HG03521 (cell line): Measurements from ENCODE around the gene PDE4D.

Experiments
- ATAC-seq: cut with Tn5 transposase; IDR thresholded peaks from one replicate; pipeline ENCODE4 v1.9.1; 2021; ENCODE audit warnings: mild to moderate bottlenecking, moderate library complexity; ENCODE audit not compliant: unreplicated experiment

PDE4D gene

DNA sequence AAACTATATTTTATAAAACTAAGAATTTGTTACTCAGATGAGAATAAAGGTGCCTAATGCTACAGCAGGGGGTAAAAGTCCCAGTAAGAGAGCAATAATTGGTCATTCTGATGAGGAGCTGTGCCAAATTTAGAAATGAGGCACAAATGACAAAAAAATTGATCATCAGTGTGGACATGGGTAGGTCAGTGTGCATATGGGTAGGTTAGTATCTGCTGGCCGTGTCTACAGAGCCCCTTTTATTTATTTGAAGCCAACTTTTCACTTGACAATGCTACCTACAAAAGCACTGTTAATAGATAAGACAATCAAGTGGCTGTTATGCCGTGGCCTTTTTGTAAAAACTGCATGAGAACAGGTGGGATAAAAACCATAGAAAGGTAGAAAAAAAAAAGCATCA lies 856.1 kb downstream of the PDE4D start:
- no peak for ATAC-seq

DNA sequence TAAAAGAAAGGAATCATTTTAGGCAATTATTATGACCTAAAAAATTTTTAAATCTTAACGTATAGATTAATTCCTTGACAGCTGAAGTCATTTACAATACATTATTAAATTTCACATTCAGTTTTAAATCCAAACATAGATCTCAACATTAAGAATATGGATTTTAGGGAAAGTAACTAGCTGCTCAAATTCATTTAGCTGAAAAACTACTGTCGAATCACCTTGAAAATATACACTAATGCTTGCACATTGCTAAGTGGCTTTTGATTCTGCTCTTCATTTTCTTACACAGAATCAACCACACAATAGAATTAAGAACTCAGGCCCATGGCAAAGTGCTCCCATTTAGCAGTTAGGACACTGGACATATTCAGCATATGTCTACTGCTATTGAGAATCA lies 856.5 kb downstream of the PDE4D start:
- ATAC-seq: no peak

DNA sequence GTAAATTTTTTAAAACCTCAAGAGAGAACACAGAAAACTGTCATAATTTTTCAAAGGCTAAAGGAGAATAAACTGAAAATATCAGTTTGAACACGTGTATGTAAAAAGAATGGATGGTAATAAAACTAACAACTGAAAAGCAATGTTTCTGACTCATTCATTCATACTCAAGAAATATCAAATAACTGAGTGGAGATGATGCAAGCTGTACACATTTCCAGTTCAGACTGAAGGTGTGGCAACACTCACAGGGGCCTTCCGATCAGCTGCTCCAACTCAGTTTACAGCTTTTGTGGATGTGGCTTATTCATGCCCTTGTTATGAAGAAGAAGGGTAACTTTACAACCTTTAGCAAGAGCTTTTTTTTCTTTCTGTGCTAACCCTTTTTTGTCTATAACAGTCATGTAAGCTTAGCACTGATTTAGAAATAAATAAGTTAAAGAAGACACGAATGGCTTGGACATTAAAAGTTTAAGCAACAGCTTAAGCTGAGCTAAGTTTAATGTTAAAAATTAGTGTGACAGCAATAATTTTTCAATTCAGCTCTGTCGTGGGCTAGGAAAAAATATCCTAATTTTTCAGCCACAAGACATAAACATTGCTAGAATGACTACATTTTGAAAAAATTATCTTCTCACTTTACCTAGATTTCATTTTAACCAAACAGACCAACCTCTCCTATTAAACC lies 857.1 kb downstream of the PDE4D start:
- no peak for ATAC-seq

DNA sequence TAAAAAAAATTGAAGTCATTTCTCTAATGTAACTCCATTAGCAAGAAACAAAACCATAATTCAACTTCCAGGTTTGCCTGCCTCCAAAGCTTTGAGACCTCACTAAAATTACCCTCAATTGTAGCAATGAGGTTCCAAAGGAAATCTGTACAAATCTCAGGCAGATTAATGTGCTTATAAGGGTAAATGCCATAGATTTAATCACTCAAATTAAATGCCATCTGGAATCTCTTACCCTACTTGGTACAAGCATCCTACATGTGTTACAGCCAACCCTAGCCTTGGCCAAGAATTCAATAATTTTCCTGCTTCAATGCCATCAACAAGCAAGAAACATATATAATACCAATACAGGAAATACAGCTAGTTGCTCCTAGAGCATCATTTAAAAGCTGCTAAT lies 857.8 kb downstream of the PDE4D start:
- no peak for ATAC-seq

- no peak for ATAC-seq
Observed at GRCh38 chr5:59034498-59035186, 858.9 kb downstream of the PDE4D start.

- no peak for ATAC-seq
Observed at GRCh38 chr5:59027145-59027907, 866.2 kb downstream of the PDE4D start.

GRCh38 chr5:59025734-59026133 lies 867.8 kb downstream of the PDE4D start:
- no peak for ATAC-seq

DNA sequence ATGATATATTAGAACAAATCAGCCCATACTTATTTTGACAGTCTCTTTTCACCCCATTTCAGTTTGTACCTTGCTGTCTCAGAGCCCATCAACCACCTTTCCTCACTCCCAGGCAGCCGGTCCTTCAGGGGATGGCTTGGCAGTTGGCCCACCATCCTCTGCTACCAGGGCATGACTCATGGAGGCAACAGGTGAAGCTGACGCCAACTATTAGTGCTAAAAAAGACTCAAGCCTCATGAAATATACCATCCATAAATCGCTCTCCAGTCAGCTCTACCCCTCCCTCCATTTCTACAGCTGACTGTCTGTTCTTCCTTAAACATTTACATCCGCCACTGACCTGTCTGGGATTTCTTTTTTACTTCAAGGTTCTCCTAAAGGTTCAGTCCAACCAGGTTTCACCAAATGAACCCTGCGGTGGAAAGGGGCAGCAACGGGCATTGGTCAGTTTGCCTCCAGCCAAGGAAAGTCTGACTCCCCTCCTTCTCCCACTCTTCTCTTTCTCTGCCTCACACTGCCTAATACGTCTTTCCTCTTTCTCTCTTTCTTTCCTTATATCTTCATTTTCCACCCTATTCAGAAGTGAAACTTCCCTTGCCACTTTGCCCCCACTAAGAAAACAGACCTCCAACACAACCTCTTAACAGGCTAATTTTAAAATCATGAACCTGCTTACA lies 871.5 kb downstream of the PDE4D start:
- ATAC-seq: no peak

DNA sequence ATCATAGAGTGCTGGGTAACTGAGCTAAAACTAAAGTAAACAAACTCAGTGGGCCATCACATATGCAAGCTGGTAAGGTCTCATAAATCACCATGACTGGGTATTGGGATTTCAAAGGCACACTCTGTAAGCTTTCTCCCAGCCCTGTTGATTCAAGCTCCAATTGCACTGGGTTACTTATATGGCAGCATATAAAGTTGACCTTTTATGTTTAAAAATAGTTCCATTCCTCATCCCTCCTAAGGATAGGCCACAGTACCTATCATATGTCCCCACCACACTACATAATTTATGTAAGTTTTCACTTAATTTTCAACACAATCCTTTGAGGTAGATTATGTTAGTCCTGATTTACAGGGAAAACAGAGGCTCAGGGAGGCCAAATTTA lies 872.2 kb downstream of the PDE4D start:
- no peak for ATAC-seq

GRCh38 chr5:59020611-59021285 lies 872.8 kb downstream of the PDE4D start:
- no peak for ATAC-seq

- no peak for ATAC-seq
Observed at GRCh38 chr5:59019078-59019477, 874.4 kb downstream of the PDE4D start.

- ATAC-seq: no peak
Observed at GRCh38 chr5:59016925-59017324, 876.6 kb downstream of the PDE4D start.

DNA sequence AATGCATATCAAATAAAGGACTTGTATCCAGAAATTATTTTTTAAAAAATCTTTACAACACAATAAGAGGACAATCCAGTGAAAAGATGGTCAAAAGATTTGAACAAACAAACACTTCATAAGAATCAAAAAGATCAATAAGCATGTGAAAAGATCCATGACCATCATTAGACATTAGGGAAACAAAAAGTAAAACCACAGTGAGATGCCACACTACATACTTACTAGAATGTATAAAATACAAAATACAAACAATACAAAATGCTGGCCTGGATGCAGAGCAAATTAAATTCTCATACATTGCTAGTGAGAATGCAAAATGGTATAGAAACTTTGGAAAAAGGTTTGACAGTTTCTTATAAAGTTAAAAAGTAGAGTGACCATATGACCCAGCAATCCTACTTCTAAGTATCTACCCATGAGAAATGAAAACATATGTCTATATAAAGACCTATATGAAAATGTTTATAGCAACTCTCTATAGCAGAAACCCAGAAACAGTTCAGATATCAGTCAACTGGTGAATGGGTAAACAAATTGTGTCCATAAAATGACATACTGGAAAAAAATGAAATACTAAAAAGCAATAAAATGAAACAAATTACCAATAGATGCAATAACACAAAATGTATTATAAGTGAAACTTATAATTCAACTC lies 884.6 kb downstream of the PDE4D start:
- no peak for ATAC-seq

- no peak for ATAC-seq
Observed at GRCh38 chr5:59007460-59008063, 886.0 kb downstream of the PDE4D start.

- no peak for ATAC-seq
Observed at GRCh38 chr5:59005934-59006701, 887.4 kb downstream of the PDE4D start.

DNA sequence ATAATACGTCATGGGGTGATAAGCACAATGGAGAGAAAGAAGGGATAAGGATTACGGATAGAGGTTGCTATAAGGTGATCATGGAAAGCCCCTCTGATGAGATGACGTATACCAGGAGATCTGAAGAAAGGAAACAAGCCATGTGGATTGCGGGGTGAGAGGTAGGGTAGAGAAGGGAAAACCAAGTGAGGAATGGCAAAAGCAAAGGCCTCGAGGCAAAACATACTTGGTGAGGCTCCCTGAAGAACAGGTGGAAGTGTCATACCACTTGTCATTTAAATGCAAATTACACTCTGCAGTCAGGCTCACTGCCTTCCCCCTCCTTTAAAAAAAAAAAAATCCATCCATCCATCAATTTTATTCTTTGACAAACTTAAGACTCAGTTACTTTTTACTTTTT lies 889.9 kb downstream of the PDE4D start:
- no peak for ATAC-seq

GRCh38 chr5:59003124-59003523 lies 890.4 kb downstream of the PDE4D start:
- no peak for ATAC-seq

DNA sequence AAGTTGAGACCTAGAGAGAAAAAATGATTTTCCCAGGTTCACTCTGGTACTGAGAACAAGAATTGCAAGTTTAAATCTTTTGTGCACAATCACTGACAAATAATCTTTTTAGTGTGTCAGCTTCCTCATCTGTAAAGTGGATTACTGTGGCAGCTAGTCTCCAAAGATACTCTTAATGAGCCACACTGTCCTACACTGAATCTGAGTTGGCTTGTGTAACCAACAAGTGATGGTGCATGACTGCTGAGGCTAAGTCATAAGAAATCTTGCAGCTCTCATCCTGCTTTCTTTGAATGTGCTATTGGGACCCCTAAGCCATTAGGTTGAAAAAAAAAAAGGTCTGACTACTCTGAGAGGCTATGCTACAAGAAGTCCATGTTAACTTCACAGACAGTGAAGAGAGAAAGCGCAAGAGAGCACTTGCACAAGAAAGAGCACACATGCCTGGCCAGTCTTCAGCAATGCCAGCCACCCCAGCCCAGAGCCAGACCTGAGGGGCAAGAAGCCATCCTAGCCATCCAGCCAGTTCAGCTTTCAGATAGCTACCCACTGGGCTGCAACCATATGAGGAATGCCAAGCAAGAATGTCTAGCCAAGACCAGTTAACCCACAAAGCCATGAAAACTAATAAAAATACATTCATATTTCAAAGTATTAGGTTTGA lies 891.2 kb downstream of the PDE4D start:
- ATAC-seq: no peak

- no peak for ATAC-seq
Observed at GRCh38 chr5:59001716-59002115, 891.8 kb downstream of the PDE4D start.
